Measurements from ENCODE around the gene OR51B2. TPM values are rescaled to one million over a fixed set of nuclear protein-coding genes. Genes with fewer than 3 reads are reported as not detected.

The OR51B2 gene
- total RNA-seq, 2 experiments from 2014 or later, result not detected

GRCh38 chr11:5276697-5277096, 47.4 kb downstream of the OR51B2 start:
- intact Hi-C loops (cut with micrococcal nuclease; ENCODE audit: unreplicated experiment), result no loop called here
- H3K9me3 ChIP-seq (ENCODE audit: low read length), result no peaks in the 10 kb centered on the region
- ChIA-PET POLR2A (interaction anchor here (0.6 to 0.9 kb wide), 3 partner anchors 20 to 409 kb away, joined by 3 read pairs; no protein-coding TSS in a partner anchor), CTCF (ENCODE audit: unreplicated experiment) (interaction anchor here (0.6 kb wide), 1 partner anchor 68 kb away, joined by 4 read pairs; no protein-coding TSS in a partner anchor)
- no peaks in the 10 kb centered on the region for H3K79me2 ChIP-seq (ENCODE audit: insufficient read depth, low read depth, low read length)
- TF ChIP-seq, protein P1, sequence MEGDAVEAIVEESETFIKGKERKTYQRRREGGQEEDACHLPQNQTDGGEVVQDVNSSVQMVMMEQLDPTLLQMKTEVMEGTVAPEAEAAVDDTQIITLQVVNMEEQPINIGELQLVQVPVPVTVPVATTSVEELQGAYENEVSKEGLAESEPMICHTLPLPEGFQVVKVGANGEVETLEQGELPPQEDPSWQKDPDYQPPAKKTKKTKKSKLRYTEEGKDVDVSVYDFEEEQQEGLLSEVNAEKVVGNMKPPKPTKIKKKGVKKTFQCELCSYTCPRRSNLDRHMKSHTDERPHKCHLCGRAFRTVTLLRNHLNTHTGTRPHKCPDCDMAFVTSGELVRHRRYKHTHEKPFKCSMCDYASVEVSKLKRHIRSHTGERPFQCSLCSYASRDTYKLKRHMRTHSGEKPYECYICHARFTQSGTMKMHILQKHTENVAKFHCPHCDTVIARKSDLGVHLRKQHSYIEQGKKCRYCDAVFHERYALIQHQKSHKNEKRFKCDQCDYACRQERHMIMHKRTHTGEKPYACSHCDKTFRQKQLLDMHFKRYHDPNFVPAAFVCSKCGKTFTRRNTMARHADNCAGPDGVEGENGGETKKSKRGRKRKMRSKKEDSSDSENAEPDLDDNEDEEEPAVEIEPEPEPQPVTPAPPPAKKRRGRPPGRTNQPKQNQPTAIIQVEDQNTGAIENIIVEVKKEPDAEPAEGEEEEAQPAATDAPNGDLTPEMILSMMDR (conservative IDR thresholded peaks at IDR 0.05; ENCODE audit: low read length), result no peak
- TF ChIP-seq EZH2phosphoT487 (IDR thresholded peaks at IDR 0.05; ENCODE audit: borderline replicate concordance, low read depth, low read length), result no peak
- H3K4me3 ChIP-seq (ENCODE audit: low read depth, low read length, poor library complexity, severe bottlenecking), result no peak overlapping the region
- no peak overlapping the region for H3K4me2 ChIP-seq (ENCODE audit: low read length)
- H2AFZ ChIP-seq (ENCODE audit: low read length), result no peak overlapping the region
- H4K20me1 ChIP-seq (ENCODE audit: insufficient read depth, low read length), result no peaks in the 10 kb centered on the region
- no peaks in the 10 kb centered on the region for H3K9me2 ChIP-seq (ENCODE audit: insufficient read depth, low read length)
- DNase-seq (ENCODE audit: low spot score), result no peak
- BruUV-seq (replicated peaks), result no TSS peak
- H3K27ac ChIP-seq (ENCODE audit: low read depth, low read length, poor library complexity, severe bottlenecking), result no peak overlapping the region
- H3K4me1 ChIP-seq (ENCODE audit: insufficient read depth, low read length, poor library complexity, severe bottlenecking), result no peaks in the 10 kb centered on the region
- no peaks in the 10 kb centered on the region for H3K36me3 ChIP-seq (ENCODE audit: insufficient read depth, low read length)

DNA sequence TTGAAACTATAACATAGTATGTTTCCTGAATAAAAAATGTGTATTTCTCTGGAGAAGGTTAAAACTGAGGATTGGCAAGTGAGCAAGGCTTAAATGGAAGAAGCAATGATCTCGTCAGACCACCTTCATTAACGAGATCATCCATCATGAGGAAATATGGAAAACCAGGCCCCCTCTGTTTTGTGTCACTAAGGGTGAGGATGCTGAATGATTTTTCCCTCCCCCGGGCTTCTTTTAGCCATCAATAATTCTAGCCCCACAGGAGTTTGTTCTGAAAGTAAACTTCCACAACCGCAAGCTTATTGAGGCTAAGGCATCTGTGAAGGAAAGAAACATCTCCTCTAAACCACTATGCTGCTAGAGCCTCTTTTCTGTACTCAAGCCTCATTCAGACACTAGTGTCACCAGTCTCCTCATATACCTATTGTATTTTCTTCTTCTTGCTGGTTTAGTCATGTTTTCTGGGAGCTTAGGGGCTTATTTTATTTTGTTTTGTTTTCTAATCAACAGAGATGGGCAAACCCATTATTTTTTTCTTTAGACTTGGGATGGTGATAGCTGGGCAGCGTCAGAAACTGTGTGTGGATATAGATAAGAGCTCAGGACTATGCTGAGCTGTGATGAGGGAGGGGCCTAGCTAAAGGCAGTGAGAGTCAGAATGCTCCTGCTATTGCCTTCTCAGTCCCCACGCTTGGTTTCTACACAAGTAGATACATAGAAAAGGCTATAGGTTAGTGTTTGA, 48.6 kb downstream of the OR51B2 start:
- ChIA-PET CTCF (ENCODE audit: unreplicated experiment) (no interaction called here), POLR2A (no interaction called here)
- intact Hi-C loops (cut with micrococcal nuclease; ENCODE audit: unreplicated experiment), result no loop called here
- H3K79me2 ChIP-seq (ENCODE audit: insufficient read depth, low read depth, low read length), result no peaks in the 10 kb centered on the region
- H2AFZ ChIP-seq (ENCODE audit: low read length), result no peak overlapping the region
- H3K9me2 ChIP-seq (ENCODE audit: insufficient read depth, low read length), result no peaks in the 10 kb centered on the region
- DNase-seq (ENCODE audit: low spot score), result no peak
- no peak overlapping the region for H3K4me3 ChIP-seq (ENCODE audit: low read depth, low read length, poor library complexity, severe bottlenecking)
- H4K20me1 ChIP-seq (ENCODE audit: insufficient read depth, low read length), result no peaks in the 10 kb centered on the region
- no peaks in the 10 kb centered on the region for H3K4me1 ChIP-seq (ENCODE audit: insufficient read depth, low read length, poor library complexity, severe bottlenecking)
- no TSS peak for BruUV-seq (replicated peaks)
- TF ChIP-seq, protein P1 (conservative IDR thresholded peaks at IDR 0.05; ENCODE audit: low read length), result no peak
- no peak for TF ChIP-seq EZH2phosphoT487 (IDR thresholded peaks at IDR 0.05; ENCODE audit: borderline replicate concordance, low read depth, low read length)
- no peaks in the 10 kb centered on the region for H3K36me3 ChIP-seq (ENCODE audit: insufficient read depth, low read length)
- H3K27ac ChIP-seq (ENCODE audit: low read depth, low read length, poor library complexity, severe bottlenecking), result no peak overlapping the region
- no peaks in the 10 kb centered on the region for H3K9me3 ChIP-seq (ENCODE audit: low read length)
- H3K4me2 ChIP-seq (ENCODE audit: low read length), result no peak overlapping the region

- ChIA-PET CTCF (ENCODE audit: unreplicated experiment) (no interaction called here), POLR2A (interaction anchor here (0.6 kb wide), 1 partner anchor 26 kb away, joined by 4 read pairs; no protein-coding TSS in a partner anchor)
- no peaks in the 10 kb centered on the region for H3K79me2 ChIP-seq (ENCODE audit: insufficient read depth, low read depth, low read length)
- no TSS peak for BruUV-seq (replicated peaks)
- H3K36me3 ChIP-seq (ENCODE audit: insufficient read depth, low read length), result no peaks in the 10 kb centered on the region
- H4K20me1 ChIP-seq (ENCODE audit: insufficient read depth, low read length), result no peaks in the 10 kb centered on the region
- no peak for TF ChIP-seq EZH2phosphoT487 (IDR thresholded peaks at IDR 0.05; ENCODE audit: borderline replicate concordance, low read depth, low read length)
- TF ChIP-seq, protein P1 (conservative IDR thresholded peaks at IDR 0.05; ENCODE audit: low read length), result no peak
- no peaks in the 10 kb centered on the region for H3K9me3 ChIP-seq (ENCODE audit: low read length)
- no peak overlapping the region for H2AFZ ChIP-seq (ENCODE audit: low read length)
- no peak for DNase-seq (ENCODE audit: low spot score)
- H3K4me2 ChIP-seq (ENCODE audit: low read length), result no peak overlapping the region
- intact Hi-C loops (cut with micrococcal nuclease; ENCODE audit: unreplicated experiment), result no loop called here
- H3K4me1 ChIP-seq (ENCODE audit: insufficient read depth, low read length, poor library complexity, severe bottlenecking), result no peaks in the 10 kb centered on the region
- H3K9me2 ChIP-seq (ENCODE audit: insufficient read depth, low read length), result no peaks in the 10 kb centered on the region
- no peak overlapping the region for H3K27ac ChIP-seq (ENCODE audit: low read depth, low read length, poor library complexity, severe bottlenecking)
- H3K4me3 ChIP-seq (ENCODE audit: low read depth, low read length, poor library complexity, severe bottlenecking), result no peak overlapping the region
Measured at GRCh38 chr11:5274395-5274794, 49.7 kb downstream of the OR51B2 start.

Data from OCI-LY7 (cell line).